PC-3 (cell line): ENCODE data around the gene ZNF407. TPM values are rescaled to one million over a fixed set of nuclear protein-coding genes. Genes with fewer than 3 reads are reported as not detected.
A peak's percentile ranks its signal among the peaks of the same experiment; 100 is the strongest.

ENCODE experiments used
- ATAC-seq: fragments of 200-7000 bp; cut with Tn5 transposase; 2 replicates; pipeline ENCODE4 v1.9.1; 2020; ENCODE audit warnings: mild to moderate bottlenecking, moderate library complexity
- BruUV-seq: library from RNA; stranded (reverse); fragments of 400-500 nt; replicated peaks from 2 replicates; lab custom pipeline; 2021; lab: Mats Ljungman, UMichigan
- CTCF ChIA-PET: fragments of 300-600 bp; sonication (Branson Sonifier 250); formaldehyde crosslinking; loops from one replicate; lab custom pipeline; 2022; ENCODE audit warnings: antibody characterized with exemption; lab: Charles Lee
- POLR2A ChIA-PET: fragments of 300-600 bp; sonication (Branson Sonifier 250); formaldehyde crosslinking; loops from one replicate; lab custom pipeline; 2022; ENCODE audit warnings: antibody characterized with exemption; ENCODE audit not compliant: unreplicated experiment; lab: Charles Lee
- DNase-seq: peaks from one replicate; pipeline ENCODE4 v3.0.0-alpha.2; 2015
- H2AFZ ChIP-seq: fragments of 300-600 bp; sonication (generic); 2 replicates; pipeline ENCODE4 v1.6.0; 2016; ENCODE audit warnings: antibody characterized with exemption, low read length
- H3F3A ChIP-seq: fragments of 300-600 bp; sonication (generic); one replicate; pipeline ENCODE4 v1.6.0; 2017; ENCODE audit warnings: antibody characterized with exemption, low read length, control low read depth, mild to moderate bottlenecking; ENCODE audit not compliant: unreplicated experiment
- H3K27ac ChIP-seq: fragments of 300-600 bp; sonication (generic); 2 replicates; pipeline ENCODE4 v1.5.1; 2016; ENCODE audit warnings: mild to moderate bottlenecking, low read length
- H3K27me3 ChIP-seq: fragments of 300-600 bp; sonication (generic); 2 replicates; pipeline ENCODE4 v1.6.1; 2016; ENCODE audit warnings: low read length, mixed read lengths
- H3K36me3 ChIP-seq: fragments of 300-600 bp; sonication (generic); 2 replicates; pipeline ENCODE4 v1.6.1; 2016; ENCODE audit warnings: low read depth, mixed run types, low read length, mixed read lengths
- H3K4me1 ChIP-seq: fragments of 300-600 bp; sonication (generic); 2 replicates; pipeline ENCODE4 v1.5.1; 2016; ENCODE audit warnings: low read length; ENCODE audit not compliant: insufficient read depth
- H3K4me2 ChIP-seq: fragments of 300-600 bp; sonication (generic); 2 replicates; pipeline ENCODE4 v1.6.0; 2016; ENCODE audit warnings: low read length
- H3K4me3 ChIP-seq: fragments of 300-600 bp; sonication (generic); 2 replicates; pipeline ENCODE4 v1.5.1; 2016; ENCODE audit warnings: mild to moderate bottlenecking, low read length, mixed read lengths
- H3K79me2 ChIP-seq: fragments of 300-600 bp; sonication (generic); 2 replicates; pipeline ENCODE4 v1.6.1; 2017; ENCODE audit warnings: low read length, mixed read lengths
- H3K9ac ChIP-seq: fragments of 300-600 bp; sonication (generic); 2 replicates; pipeline ENCODE4 v1.6.0; 2016; ENCODE audit warnings: mild to moderate bottlenecking, low read length
- H3K9me2 ChIP-seq: fragments of 300-600 bp; sonication (generic); replicated peaks from 2 replicates; pipeline ENCODE4 v1.6.1; 2016; ENCODE audit warnings: mixed run types, low read length, mixed read lengths
- H3K9me3 ChIP-seq: fragments of 300-600 bp; sonication (generic); 2 replicates; pipeline ENCODE4 v1.6.1; 2016; ENCODE audit warnings: low read length, mixed read lengths
- H4K20me1 ChIP-seq: fragments of 300-600 bp; sonication (generic); 2 replicates; pipeline ENCODE4 v1.6.1; 2016; ENCODE audit warnings: low read length, mixed read lengths
- EZH2 ChIP-seq: fragments of 300-600 bp; sonication (generic); IDR thresholded peaks from one replicate; pipeline ENCODE4 v1.6.1; 2017; ENCODE audit warnings: antibody characterized with exemption, mild to moderate bottlenecking, low read length; ENCODE audit not compliant: unreplicated experiment
- EZH2phosphoT487 ChIP-seq: fragments of 300-600 bp; sonication (generic); IDR thresholded peaks from 2 replicates; pipeline ENCODE4 v1.6.1; 2018; ENCODE audit warnings: mild to moderate bottlenecking, antibody characterized with exemption, low read length, borderline replicate concordance
- intact Hi-C: fragments of 100-400 bp; cut with micrococcal nuclease; formaldehyde crosslinking; loops from 2 replicates; pipeline ENCODE4 v1.9.0; 2023
- total RNA-seq: library from RNA; depleted of rRNA; stranded (reverse); fragments of >200 nt; gene quantifications from 2 replicates; pipeline ENCODE4 v1.2.3, GENCODE V29; 2014
- TF ChIP-seq, protein P1 (sequence below): fragments of 300-600 bp; sonication (generic); conservative IDR thresholded peaks from 2 replicates; pipeline ENCODE4 v1.5.1; 2017; ENCODE audit warnings: antibody characterized with exemption, low read depth, mild to moderate bottlenecking, low read length

The ZNF407 gene
- total RNA-seq, 1 experiment from 2014 or later = 9.3 TPM

DNA sequence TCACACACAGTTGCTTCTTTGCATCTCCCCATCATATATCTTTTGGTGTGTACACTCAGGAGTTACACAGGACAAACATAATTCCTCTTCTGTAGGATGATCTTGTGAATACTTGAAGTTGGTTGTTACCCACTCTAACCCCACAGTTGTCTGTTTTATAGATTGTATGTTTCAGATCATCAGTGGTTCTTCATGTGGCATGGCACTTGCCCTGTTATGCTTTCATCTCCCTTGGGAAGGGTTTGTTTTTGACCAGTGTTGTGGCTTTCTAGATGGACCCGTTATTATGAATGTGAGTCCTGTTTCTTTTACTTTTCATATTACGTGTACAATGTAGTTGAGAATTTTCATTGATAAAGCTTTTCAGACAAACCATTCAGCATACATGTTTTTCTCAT, 82.0 kb downstream of the ZNF407 start:
- no peaks in the 10 kb centered on the region for H3K9me2 ChIP-seq
- no peak overlapping the region for H3K9ac ChIP-seq
- H3K4me2 ChIP-seq = no peak overlapping the region
- no TSS peak for BruUV-seq
- CTCF ChIA-PET = no interaction called here
- H3F3A ChIP-seq = no peaks in the 10 kb centered on the region
- H3K27me3 ChIP-seq = no peaks in the 10 kb centered on the region
- H3K9me3 ChIP-seq = no peaks in the 10 kb centered on the region
- no peak for ATAC-seq
- peaks cover 3% of the 10 kb centered on the region; the same call in 1 of the 2 replicates for H3K36me3 ChIP-seq
- H3K4me3 ChIP-seq = no peak overlapping the region
- TF ChIP-seq EZH2phosphoT487 (no peak), EZH2 (no peak)
- TF ChIP-seq, protein P1, sequence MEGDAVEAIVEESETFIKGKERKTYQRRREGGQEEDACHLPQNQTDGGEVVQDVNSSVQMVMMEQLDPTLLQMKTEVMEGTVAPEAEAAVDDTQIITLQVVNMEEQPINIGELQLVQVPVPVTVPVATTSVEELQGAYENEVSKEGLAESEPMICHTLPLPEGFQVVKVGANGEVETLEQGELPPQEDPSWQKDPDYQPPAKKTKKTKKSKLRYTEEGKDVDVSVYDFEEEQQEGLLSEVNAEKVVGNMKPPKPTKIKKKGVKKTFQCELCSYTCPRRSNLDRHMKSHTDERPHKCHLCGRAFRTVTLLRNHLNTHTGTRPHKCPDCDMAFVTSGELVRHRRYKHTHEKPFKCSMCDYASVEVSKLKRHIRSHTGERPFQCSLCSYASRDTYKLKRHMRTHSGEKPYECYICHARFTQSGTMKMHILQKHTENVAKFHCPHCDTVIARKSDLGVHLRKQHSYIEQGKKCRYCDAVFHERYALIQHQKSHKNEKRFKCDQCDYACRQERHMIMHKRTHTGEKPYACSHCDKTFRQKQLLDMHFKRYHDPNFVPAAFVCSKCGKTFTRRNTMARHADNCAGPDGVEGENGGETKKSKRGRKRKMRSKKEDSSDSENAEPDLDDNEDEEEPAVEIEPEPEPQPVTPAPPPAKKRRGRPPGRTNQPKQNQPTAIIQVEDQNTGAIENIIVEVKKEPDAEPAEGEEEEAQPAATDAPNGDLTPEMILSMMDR = no peak
- DNase-seq = no peak
- intact Hi-C loops = no loop called here
- POLR2A ChIA-PET = no interaction called here
- H4K20me1 ChIP-seq = no peaks in the 10 kb centered on the region
- no peaks in the 10 kb centered on the region for H3K79me2 ChIP-seq
- no peaks in the 10 kb centered on the region for H3K4me1 ChIP-seq
- H3K27ac ChIP-seq = no peak overlapping the region
- H2AFZ ChIP-seq = no peak overlapping the region

- BruUV-seq = no TSS peak
- ChIA-PET CTCF (interaction anchor here (0.6 kb wide), 1 partner anchor 22 kb away, joined by 4 read pairs; no protein-coding TSS in a partner anchor), POLR2A (interaction anchor here (0.7 kb wide), 1 partner anchor 8 kb away, joined by 4 read pairs; no protein-coding TSS in a partner anchor)
- H3K9me3 ChIP-seq = no peaks in the 10 kb centered on the region
- no peaks in the 10 kb centered on the region for H3K36me3 ChIP-seq
- DNase-seq (no peak), ATAC-seq (no peak)
- TF ChIP-seq EZH2 = no peak
- TF ChIP-seq, protein P1 = no peak
- no peak for TF ChIP-seq EZH2phosphoT487
- H3F3A ChIP-seq = no peaks in the 10 kb centered on the region
- no peaks in the 10 kb centered on the region for H3K27me3 ChIP-seq
- no peak overlapping the region for H3K4me3 ChIP-seq
- H4K20me1 ChIP-seq = no peaks in the 10 kb centered on the region
- H3K9me2 ChIP-seq = no peaks in the 10 kb centered on the region
- H2AFZ ChIP-seq = no peak overlapping the region
- intact Hi-C loops = no loop called here
- H3K27ac ChIP-seq = no peak overlapping the region
- H3K4me1 ChIP-seq = no peaks in the 10 kb centered on the region
- H3K79me2 ChIP-seq = no peaks in the 10 kb centered on the region
- H3K9ac ChIP-seq = no peak overlapping the region
- no peak overlapping the region for H3K4me2 ChIP-seq
Measured at GRCh38 chr18:74682141-74682990, 84.7 kb downstream of the ZNF407 start.

GRCh38 chr18:74682991-74683297, 85.3 kb downstream of the ZNF407 start:
- H3K27me3 ChIP-seq = no peaks in the 10 kb centered on the region

More at GRCh38 chr18:74682991-74683297, 85.3 kb downstream of the ZNF407 start:
- DNase-seq (peak; percentile 3), ATAC-seq (peak; percentile 70)
- intact Hi-C loops = no loop called here
- no TSS peak for BruUV-seq
- Histone ChIP-seq H3K4me3 (no peak overlapping the region), H3K9me3 (no peaks in the 10 kb centered on the region), H3K9me2 (no peaks in the 10 kb centered on the region), H3F3A (no peaks in the 10 kb centered on the region), H3K4me1 (no peaks in the 10 kb centered on the region), H2AFZ (no peak overlapping the region), H3K27ac (no peak overlapping the region), H3K36me3 (no peaks in the 10 kb centered on the region), H4K20me1 (no peaks in the 10 kb centered on the region), H3K4me2 (no peak overlapping the region), H3K79me2 (no peaks in the 10 kb centered on the region), H3K9ac (no peak overlapping the region)
- ChIA-PET CTCF (no interaction called here), POLR2A (interaction anchor here (0.7 kb wide), 1 partner anchor 9 kb away, joined by 4 read pairs; no protein-coding TSS in a partner anchor)
- TF ChIP-seq EZH2phosphoT487 = no peak
- no peak for TF ChIP-seq EZH2
